Epithelial cell of proximal tubule (primary cell): ENCODE data around the gene WNT5B. TPM values are rescaled to one million over a fixed set of nuclear protein-coding genes. Genes with fewer than 3 reads are reported as not detected.

Source experiments
- DNase-seq: peaks from one replicate; pipeline ENCODE4 v3.0.0-alpha.2; 2011; ENCODE audit warnings: low read depth
- H3K4me3 ChIP-seq: 2 replicates; pipeline ENCODE4 v1.5.1; 2011; ENCODE audit warnings: low read depth, mild to moderate bottlenecking, low read length
- total RNA-seq: library from RNA; depleted of rRNA; stranded (reverse); fragments of >200 nt; gene quantifications from 2 replicates; pipeline ENCODE4 v1.2.3, GENCODE V29; 2015
- TF ChIP-seq, protein P1 (sequence below): conservative IDR thresholded peaks from 2 replicates; pipeline ENCODE4 v1.5.1; 2012; ENCODE audit warnings: low read depth, mild to moderate bottlenecking, low read length

WNT5B gene
- total RNA-seq, 1 donor from 2014 or later = 6.6 TPM

DNA sequence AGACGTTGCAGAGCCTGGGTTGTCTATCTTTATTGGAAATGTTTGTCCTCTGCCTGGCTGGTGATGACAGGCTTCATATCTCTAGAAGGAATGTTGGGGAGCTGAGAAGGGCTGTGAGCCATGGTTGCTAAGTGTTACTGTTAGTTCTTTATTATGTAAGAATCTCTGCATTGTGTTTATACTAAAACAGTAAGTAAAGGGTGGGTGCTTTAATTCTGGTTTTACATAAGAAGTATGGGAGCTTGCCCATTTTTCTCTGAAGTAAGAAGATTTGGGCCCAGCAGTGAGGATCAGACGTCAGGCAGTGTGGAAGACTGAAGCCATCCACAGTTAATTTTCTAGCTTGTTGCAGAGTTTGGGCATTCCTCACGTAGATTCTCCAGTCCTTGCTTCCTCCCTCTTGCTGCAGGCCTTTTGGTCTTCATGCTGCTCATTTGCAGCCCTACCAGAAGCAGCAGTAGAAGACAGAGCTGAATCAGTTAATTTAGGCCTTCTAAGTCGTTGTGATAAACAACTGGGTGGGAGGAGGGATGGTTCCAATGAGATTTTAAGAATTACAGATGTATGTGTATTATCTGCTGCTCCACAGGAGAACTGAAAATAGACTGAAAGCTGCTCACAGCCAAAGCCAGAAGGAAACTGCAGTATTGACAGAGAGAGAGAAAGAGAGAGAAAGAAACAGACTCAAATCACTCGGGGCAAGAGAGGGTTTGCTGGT is 21.4 kb downstream of the WNT5B start:
- TF ChIP-seq, protein P1, sequence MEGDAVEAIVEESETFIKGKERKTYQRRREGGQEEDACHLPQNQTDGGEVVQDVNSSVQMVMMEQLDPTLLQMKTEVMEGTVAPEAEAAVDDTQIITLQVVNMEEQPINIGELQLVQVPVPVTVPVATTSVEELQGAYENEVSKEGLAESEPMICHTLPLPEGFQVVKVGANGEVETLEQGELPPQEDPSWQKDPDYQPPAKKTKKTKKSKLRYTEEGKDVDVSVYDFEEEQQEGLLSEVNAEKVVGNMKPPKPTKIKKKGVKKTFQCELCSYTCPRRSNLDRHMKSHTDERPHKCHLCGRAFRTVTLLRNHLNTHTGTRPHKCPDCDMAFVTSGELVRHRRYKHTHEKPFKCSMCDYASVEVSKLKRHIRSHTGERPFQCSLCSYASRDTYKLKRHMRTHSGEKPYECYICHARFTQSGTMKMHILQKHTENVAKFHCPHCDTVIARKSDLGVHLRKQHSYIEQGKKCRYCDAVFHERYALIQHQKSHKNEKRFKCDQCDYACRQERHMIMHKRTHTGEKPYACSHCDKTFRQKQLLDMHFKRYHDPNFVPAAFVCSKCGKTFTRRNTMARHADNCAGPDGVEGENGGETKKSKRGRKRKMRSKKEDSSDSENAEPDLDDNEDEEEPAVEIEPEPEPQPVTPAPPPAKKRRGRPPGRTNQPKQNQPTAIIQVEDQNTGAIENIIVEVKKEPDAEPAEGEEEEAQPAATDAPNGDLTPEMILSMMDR = no peak

DNA sequence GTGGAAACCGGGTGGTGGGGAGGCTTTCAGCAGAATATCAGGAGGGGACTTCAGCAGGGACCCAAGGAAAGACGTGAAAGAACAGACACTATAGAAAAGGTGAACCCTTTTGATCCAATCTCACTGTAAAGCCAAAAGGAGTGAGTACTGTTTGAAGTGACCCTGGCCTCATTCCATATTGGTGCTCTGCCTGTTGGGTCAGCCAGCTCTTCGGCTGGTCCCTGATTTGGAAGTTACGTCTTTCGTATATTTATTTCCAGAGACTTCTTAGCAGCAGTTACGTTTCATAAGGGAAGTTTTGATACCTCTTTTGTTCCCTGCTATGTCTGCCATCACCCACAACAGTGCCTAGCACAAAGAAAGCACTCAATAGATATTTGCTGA is 21.9 kb downstream of the WNT5B start:
- TF ChIP-seq, protein P1 = no peak
- DNase-seq = no peak

More for the DNA sequence above, 21.4 kb downstream of the WNT5B start:
- H3K4me3 ChIP-seq = no peak overlapping the region
- DNase-seq = no peak

DNA sequence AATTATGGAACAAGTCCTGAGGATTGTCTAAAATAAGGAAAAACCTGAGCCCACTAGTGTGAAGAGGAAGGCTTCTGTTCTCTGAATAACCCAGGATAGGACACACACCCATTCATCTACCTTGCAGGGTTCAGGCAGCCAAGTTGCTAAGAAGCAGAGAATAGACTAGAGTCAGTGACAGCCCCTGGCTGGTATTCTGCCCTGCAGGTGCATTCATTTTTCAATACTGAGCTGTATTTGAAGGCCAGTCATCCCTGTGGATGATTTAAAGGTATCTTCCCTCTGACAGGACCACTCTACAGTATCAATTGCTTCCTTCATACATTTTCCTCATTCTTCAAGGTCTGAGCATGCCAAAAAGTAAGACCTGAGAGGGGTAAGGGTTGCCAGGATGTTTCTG is 22.9 kb downstream of the WNT5B start:
- no peak for DNase-seq
- TF ChIP-seq, protein P1 = no peak
- H3K4me3 ChIP-seq = no peak overlapping the region

More for the DNA sequence above, 21.9 kb downstream of the WNT5B start:
- H3K4me3 ChIP-seq = no peak overlapping the region

DNA sequence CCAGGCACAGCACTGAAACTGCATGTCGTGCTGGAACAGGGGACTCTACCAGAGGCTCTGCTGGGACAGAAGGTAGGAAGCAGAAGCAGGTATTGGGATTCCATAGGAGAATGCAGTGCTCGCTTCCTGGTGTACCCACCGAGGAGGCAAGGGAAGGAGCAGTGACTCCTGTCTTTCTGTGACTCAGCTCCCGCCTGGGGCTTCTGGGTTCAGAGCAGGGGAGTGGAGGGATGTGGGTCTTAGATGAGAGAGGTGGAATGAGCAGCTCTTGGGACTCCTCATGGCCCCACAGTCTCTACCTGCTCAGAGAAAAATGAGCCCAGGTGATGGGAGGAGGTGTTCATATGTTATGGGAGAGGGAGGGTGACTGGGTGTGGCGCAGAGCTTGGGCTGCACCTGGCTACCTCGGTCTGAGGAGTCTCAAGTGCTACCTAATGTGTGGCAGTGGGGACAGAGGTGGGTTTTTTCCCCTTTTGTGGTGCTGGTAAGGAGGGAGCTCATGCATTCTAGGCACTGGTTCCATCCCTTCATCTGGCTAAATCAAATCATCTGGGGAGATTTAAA is 26.3 kb downstream of the WNT5B start:
- DNase-seq = no peak
- TF ChIP-seq, protein P1 = no peak
- no peak overlapping the region for H3K4me3 ChIP-seq

DNA sequence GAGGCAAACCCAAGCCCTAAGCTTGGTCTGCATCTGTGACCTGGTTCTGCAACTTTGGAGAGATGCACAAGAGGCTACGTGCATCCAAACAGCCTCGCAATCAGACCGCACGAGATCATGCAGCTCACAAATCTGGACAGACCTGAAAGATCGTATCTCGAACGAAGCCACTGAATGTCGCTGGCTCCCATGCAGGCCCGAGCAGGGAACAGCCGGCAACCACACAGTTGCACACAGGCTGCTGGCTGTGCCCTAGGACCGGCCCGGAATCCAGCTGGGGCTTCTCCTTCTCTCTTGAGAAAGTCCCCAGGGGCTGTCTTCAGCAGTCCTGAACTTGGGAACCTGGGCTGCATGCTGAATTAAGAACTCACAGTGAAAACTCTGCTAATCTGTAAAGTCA is 27.9 kb downstream of the WNT5B start:
- H3K4me3 ChIP-seq = no peak overlapping the region

DNA sequence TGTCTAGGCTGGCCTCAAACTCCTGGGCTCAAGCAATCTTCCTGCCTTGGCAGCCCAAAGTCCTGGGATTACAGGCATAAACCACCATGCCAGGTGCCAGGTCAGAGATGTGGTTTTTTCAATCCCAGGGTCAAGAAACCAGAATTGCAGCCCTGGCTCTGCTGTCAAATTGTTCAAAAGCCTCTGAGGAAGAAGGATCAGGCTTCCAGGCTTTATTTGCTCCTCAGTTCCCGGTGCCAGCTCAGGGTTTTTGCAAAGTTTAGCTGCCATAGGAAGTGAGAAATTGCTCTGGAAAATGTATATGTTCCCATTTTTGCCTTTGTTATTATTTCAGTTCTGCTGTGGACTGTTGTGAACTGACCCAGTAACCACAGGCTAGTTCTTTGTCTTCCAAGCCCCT is 28.7 kb downstream of the WNT5B start:
- no peak overlapping the region for H3K4me3 ChIP-seq
- TF ChIP-seq, protein P1 = no peak
- DNase-seq = no peak

More for the DNA sequence above, 27.9 kb downstream of the WNT5B start:
- TF ChIP-seq, protein P1 = no peak
- DNase-seq = no peak
